ENCODE measurements around the gene PRIMA1. TPM values are rescaled to one million over a fixed set of nuclear protein-coding genes. Genes with fewer than 3 reads are reported as not detected.

The PRIMA1 gene
- total and polyA plus RNA-seq, 9 of the 15 experiments (the other 6 are each of a cell fraction or from before 2014, with no cell fraction given), result not detected

- no peak for TF ChIP-seq ZNF3 (CRISPR knock-in tag; IDR thresholded peaks at IDR 0.05)
- no peak for TF ChIP-seq ETS2 (tag; IDR thresholded peaks at IDR 0.05; ENCODE audit: borderline replicate concordance, poor library complexity, severe bottlenecking)
- TF ChIP-seq PHTF2 (CRISPR knock-in tag; IDR thresholded peaks at IDR 0.05), result no peak
- no peak for TF ChIP-seq ARID2 (IDR thresholded peaks at IDR 0.05)
- no peak for TF ChIP-seq ZSCAN32 (CRISPR knock-in tag; IDR thresholded peaks at IDR 0.05)
- no peak for TF ChIP-seq GTF2A2 (tag; IDR thresholded peaks at IDR 0.05)
Observed at GRCh38 chr14:93829839-93830481, 41.7 kb upstream of the PRIMA1 start (continued).

- no peaks in the 10 kb centered on the region for H3K36me3 ChIP-seq (ENCODE audit: control insufficient read depth, insufficient read depth, low read length)
- 2% methylated on average over 8 of the region's 14 CpGs for WGBS (ENCODE audit: insufficient coverage, low coverage, missing lambda C conversion rate)
- H3K27me3 ChIP-seq (ENCODE audit: control insufficient read depth in 2 of 2, insufficient read depth in 2 of 2, low read length in 2 of 2), result no peaks in the 10 kb centered on the region; a peak in 1 of 5 replicates
- CTCF ChIA-PET (ENCODE audit: low intra/inter-chr PET ratio), result no interaction called here
- H3K79me2 ChIP-seq (ENCODE audit: control insufficient read depth, insufficient read depth, low read length), result no peaks in the 10 kb centered on the region
- H3K4me1 ChIP-seq (replicated peaks in 1 of 2; ENCODE audit: control insufficient read depth in 2 of 2, insufficient read depth in 2 of 2, low read length in 2 of 2), result peaks cover 0 to 4% of the 10 kb centered on the region in 2 experiments; a peak in 2 of 5 replicates
- POLR2A ChIA-PET, result no interaction called here
- no peaks in the 10 kb centered on the region for H3K9me3 ChIP-seq (replicated peaks; ENCODE audit: control insufficient read depth, insufficient read depth, low read depth, low read length)
- no peaks in the 10 kb centered on the region for H3K9me1 ChIP-seq (ENCODE audit: control insufficient read depth, insufficient read depth, low read length)
- no TSS peak for BruUV-seq (replicated peaks)
- no peak for FAIRE-seq
- no peak overlapping the region for H3K4me2 ChIP-seq (ENCODE audit: insufficient read depth, low read length)
- in situ Hi-C loops (cut with MboI) (no loop called here), intact Hi-C loops (cut with micrococcal nuclease) (no loop called here)
- H3K4me3 ChIP-seq, result no peak overlapping the region
- H3K9ac ChIP-seq (ENCODE audit: insufficient read depth in 1 of 2, low read depth in 2 of 2, low read length in 2 of 2), result no peak overlapping the region
- no peaks in the 10 kb centered on the region for H4K20me1 ChIP-seq (replicated peaks; ENCODE audit: control insufficient read depth, insufficient read depth, low read length)
- ATAC-seq, result no peak
- H2AFZ ChIP-seq (ENCODE audit: low read depth, low read length), result no peak overlapping the region
- no peak overlapping the region for H3K27ac ChIP-seq (ENCODE audit: extremely low read depth, low read depth, low read length)
- TF ChIP-seq ZMIZ1 (IDR thresholded peaks at IDR 0.05; ENCODE audit: low read depth in 2 of 2, low read length in 2 of 2) (no peak), ZNF184 (CRISPR knock-in tag; IDR thresholded peaks at IDR 0.05) (no peak), DDX20 (tag; IDR thresholded peaks at IDR 0.05; ENCODE audit: low read depth) (no peak), ZNF133 (CRISPR knock-in tag; IDR thresholded peaks at IDR 0.05) (no peak), SP1 (CRISPR knock-in tag; IDR thresholded peaks at IDR 0.05) (no peak), HNRNPUL1 (IDR thresholded peaks at IDR 0.05; ENCODE audit: low read length) (no peak), GABPB2 (CRISPR knock-in tag; conservative IDR thresholded peaks at IDR 0.05) (no peak), FUS (optimal IDR thresholded peaks at IDR 0.05; ENCODE audit: low read depth, low read length) (no peak)
- DNase-seq (ENCODE audit: extremely low read depth in 1 of 4, low spot score in 3 of 4), result no peak
Observed at GRCh38 chr14:93825235-93825553, 36.9 kb upstream of the PRIMA1 start.
